NCI-H526 (cell line): ENCODE data around the gene CPNE5.

Experiments used
- DNase-seq, 2 experiments: peaks; one replicate each; lab custom pipeline; 2025; lab: John Stamatoyannopoulos, UW

Gene CPNE5

DNA sequence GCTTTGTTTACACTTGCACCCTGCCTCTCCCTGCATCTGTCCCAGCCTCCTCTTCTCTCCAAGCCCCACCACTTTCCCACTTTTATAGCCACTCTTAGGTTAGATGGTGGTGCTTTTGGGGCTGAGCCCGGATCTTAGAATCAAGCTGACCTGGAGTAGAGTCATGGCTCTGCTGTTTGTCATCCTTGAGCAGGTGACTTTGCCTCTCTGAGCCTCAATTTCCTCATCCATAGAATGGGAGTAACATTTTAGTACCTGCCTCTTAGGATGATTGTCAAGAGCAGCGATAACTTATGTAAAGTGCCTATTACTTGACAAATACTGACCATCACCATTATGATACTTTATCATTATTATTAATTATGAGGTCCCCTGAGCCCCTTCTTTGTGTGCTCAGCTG, 48.2 kb downstream of the CPNE5 start:
- DNase-seq = no peak

DNA sequence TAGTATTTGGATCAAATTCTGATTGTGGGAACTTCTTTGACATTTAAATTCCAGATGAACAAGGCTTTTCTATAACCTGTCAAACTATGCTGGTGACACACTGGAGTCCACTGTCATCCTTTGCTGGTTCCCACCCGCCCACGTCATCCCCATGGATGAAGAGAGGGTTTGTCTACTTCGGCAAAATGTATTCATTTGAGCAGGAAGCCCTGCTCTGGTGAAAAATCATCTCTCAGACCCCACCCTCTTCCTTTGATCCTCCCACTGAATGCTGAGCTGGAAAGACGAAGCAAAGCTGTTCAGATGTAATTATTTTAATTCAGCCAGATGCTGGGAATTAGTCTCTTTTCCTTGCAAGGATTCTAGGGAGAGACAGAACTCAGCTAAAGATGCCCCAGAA, 50.5 kb downstream of the CPNE5 start:
- DNase-seq = no peak

DNA sequence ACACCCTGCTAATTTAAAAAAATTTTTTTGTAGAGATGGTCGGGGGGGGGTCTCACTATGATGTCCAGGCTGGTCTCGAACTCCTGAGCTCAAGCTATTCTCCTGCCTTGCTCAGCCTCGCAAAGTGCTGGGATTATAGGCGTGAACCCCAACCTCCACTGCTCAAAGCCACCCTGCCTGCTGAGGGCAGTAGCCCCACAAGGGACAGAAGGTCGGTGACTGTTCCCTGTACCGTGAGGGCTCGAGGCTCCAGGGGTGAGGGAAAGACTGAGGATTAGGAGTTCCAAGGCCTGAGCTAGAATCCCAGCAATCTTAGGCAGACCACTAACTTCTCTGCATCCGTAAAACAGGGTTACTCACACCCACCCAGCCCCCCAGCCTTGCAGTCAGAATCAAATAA, 51.1 kb downstream of the CPNE5 start:
- DNase-seq = no peak

DNA sequence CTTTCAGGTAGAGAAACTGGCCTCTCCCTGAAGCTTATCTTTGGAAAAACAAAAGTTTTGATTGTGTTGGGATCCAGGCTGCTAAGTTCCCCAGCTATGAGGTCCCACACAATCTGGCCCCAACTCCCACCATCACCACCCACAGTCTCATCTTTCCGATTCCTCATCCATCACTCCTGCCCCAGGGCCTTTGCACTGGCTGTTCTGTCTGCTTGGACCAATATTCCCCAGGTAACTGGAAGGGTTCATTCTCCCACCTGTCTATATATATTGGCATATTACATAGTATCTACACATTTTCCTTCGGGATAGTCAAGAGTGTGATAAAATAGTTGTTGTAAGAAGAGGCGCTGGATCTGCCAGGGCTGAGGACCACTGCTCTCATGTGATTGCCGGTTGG, 52.0 kb downstream of the CPNE5 start:
- DNase-seq = no peak

DNA sequence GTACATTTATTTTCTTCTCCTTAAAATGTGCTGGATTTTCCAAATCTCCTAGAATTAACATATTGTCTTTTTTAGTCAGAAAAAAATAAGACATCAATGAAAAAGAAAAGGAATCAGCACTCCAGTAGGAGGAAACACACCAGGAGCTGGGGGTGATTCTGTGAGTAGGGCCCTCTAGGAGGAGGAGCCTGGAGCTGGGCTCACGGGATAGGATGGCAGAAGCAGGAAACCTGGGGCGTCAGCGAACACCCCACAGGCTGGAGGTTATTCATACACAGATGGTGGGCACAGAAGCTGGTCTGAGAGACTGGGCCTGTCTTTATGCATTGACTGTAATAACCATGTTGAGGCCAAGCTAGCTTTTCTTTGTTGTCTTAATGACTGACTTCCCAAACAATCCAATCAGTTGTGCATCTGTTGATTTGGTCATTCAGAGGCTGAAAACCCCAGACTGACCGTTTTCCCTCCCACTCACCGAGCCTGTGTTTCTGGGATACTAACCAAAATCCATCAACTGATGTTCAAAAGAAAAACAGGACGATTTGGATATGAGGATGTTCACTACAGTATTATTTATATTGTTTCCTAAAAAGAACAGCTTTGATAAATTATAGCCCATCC, 53.1 kb downstream of the CPNE5 start:
- DNase-seq = no peak

DNA sequence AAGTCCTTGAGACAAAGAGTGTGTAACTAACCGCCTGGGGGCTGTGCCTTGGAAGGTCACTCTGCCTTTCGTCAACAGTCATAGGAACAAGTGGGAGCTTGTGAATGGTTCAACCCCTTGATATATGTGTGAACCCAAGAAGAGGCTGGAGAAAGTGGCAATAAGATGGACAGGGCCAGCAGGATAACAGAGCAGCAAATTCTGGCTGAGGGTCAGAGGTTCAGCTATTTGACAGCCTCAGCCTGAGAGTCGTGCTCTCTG, 54.9 kb downstream of the CPNE5 start:
- no peak for DNase-seq

DNA sequence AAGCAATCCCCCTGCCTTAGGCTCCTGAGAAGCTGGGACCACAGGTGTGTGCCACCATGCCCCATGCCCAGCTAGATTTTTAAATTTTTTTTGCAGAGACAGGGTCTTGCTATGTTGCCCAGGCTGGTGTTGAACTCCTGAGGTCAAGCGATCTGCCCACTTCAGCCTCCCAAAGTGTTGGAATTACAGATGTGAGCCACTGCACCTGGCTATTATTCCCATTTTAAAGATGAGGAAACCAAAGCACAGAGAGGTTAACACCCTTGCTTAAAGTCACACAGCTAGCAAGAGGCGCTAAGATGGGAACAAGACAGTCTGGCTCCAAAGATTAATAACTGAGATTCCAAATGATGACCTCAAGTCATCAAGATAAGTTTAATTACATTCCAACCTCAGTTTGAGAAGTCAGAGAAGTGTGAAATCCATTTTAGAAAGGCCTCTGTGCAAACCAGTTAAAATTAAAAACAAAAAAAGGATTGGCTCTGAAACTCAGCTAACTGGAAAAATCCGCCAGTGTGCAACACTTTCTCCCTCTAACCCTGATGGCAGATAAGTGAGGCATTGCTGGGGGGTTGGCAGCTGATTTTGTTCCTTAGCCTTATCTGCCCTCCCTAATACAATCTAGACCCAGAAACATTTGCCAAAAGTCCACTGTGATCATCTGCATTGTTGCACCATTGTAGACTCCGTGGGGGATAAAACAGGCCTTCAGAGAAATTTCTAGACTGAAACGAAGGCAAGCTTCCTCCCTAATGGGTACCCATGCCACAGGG, 55.5 kb downstream of the CPNE5 start:
- no peak for DNase-seq

DNA sequence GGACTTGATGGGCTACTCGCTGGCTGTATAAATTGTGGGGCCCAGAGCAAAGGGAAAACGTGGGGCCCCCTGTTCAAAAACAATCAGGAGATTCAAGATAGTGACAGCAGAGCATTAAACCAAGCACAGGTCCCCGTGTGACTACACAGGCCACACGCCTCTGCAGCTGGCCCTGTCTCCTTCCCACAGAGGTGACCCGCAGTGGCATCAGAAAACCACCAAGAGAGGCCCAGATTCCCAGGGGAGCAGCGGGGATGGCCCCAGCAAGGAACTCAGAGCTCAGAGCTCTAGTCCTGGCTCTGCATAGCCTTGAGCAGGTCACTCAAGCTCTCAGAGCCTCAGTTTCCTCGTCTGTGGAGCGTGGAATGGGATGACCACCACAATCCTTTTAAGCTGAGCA, 57.6 kb downstream of the CPNE5 start:
- DNase-seq = no peak

DNA sequence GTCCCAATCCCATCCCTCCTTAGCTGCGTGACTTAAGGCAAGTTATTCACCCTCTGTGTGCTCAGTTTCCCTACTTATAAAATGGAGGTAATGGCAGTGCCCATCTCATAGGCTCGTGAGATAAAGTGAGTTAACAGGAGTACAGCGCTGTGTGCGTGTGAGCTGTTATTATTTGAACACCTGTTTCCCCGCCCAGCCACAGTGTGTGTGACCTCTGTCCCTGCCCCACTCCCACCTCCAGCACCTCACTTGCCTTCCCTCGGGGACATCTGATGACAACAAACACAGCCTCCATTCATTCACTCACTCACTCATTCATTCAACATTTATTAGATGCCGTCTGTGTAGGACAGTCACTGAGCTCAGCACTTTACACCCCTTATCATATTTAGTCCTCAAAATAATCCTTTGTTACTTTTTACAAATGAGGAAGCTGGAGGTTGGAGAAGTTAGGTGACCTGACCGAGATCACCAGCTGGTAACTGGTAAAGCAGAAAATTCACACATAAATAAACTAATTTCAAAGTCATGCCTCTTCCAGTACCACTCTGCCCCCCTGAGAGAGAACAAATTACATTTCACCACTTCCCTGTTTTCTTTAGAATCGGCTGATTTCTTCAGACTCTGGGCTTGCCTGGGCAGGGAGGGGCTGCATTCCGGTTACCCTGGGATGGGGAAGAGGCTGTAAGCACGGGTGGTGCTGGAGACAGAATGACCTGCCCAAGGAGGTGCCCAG, 58.6 kb downstream of the CPNE5 start:
- no peak for DNase-seq

DNA sequence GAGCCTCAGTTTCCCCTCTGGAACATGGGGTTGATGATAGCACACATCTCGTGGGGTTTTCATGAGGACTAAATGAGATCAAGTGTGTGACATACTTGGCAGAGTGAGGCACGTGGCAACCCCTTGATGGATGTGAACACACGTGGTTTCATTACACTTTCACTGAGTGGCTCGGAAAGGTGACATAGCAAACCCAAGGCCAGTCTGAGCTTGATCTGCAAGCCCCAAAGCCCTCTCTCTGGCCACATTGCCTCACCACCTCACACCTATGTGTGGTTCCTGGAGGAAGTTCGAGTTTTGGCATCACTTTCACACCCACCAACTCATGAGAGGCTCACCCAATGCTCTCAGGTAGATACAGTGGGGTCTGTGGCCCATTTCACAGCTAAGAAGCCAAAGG, 60.0 kb downstream of the CPNE5 start:
- no peak for DNase-seq

DNA sequence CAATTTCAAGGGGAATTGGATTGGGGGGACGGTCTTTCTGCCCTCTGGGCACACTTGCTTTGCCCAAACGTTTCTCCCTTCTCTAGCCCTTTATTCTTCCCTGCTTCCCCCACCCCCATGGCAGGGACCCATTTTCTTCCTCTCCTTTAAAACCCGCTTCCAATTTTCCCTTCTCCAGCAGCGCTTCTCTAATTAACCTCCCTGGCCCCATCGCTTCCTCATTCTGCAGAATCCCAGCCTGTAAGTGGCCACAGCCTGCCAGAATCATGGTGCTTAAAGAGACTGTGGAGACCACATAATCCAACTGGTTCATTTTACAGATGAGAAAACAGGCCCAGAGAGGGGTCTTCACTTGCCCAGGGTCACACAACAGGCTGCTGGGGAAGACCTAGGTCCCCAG, 61.4 kb downstream of the CPNE5 start:
- no peak for DNase-seq

DNA sequence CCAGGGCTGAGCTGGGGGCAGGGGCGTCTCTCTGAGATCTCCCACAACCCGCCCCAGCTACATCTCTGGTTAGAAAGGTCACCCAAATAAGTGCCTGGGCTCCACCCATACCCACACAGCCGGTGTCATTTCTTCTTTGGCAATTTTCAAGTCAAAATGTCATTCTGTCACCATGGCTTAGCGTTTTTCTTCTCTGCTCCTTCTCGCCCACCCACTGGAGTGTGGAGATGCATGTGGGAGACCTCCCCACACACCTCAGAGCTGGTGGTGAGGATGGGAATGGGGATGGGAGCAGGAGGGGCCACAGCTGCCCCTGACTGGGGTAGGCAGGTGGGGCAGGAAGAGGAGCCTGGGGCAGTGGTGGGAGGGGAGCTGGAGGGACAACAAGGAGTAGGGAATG, 63.1 kb downstream of the CPNE5 start:
- DNase-seq = no peak

DNA sequence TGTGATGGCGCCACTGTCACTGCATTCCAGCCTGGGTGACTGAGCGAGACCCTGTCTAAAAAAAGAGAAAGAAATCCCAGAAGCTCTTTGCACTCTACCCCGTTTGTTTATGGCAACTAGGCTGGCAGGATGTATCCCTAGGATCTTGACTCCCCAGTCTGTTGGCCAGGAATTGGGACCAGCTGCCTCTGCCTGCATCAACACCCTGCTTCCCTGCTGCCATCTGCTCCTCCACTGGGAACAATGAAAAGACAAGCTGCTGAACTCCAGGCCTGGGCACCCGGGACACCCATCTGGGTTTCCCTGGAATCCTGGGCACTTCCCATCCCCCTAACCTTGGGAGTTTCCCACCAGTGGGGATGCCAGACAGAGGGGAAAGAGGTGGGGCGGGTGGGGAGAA, 64.9 kb downstream of the CPNE5 start:
- DNase-seq = no peak

DNA sequence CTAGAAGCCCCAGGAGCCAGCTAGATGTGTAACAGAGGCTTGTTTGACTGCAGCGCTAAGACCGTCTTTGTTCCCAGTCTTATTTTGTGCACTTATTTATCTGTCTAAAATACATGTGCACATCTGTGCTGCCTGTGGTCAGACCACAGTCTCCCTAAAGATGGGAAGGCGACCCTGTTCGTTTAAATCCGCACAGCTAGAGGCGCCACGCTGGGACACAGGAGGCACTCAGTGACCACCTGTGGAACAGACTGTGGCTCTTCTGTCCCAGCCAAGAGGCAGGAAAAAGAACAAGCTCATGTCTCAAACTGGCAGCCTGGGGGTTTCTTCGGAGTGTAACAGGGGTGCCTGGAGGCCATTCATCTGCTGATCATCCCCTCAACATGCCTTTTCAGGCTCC, 66.8 kb downstream of the CPNE5 start:
- no peak for DNase-seq

DNA sequence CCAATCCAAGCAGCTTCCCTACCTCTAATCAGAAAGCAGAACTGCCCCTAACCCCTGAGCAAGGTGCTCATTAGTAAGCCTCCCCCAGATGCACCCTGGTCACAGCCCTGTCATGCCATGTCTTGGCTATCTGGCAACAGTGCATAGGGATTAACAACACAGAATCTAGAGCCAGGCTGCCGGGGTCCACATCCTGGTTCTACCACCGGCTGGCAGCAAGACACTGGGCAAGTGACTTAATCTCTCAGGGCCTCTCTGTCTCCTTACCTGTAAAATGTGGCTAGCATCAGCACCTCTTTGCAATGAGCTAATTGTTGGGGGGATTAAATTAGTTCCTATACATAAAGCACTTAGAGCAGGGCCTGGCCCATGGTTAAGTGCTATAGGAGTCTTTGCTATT, 68.1 kb downstream of the CPNE5 start:
- DNase-seq = no peak

DNA sequence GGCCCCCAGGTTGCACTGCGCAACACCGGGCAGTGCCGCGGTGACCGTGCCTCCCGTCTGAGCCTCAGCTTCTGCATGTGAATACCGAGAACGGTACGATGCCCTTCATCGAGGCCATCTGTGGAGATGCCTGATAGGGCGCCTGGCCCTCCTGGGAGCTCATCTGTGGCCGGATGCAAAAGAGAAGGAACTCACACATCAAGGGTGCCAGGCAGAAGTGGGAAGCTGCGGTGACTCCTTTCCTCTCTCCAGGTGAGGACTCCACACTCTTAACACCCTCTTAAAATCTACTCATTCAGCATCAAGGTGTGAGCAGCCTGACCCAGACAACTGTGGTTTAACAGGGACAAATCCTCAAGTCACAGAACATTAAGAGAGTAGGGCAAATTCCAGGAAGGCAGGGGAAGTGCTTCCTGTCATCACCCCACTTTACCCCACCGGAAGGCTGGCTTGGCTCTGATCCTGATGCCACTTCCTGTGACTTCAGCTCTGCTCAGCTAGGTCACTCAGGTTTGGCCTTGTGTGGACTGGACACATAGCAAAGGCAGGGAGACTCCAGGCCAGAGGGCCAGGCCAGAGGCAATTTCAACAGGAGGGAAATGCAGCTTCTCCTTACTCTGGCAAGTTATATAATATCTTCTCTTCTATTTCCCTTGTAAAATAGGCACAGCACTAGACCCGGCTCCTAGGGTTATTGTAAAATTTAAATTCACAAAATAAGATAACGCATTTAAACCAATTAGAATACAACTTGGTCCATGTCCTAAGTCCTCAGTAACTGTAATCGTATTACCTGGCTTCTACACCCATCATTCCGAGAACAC, 69.4 kb downstream of the CPNE5 start:
- peak in 1 of 2 experiments; percentile 52 for DNase-seq

DNA sequence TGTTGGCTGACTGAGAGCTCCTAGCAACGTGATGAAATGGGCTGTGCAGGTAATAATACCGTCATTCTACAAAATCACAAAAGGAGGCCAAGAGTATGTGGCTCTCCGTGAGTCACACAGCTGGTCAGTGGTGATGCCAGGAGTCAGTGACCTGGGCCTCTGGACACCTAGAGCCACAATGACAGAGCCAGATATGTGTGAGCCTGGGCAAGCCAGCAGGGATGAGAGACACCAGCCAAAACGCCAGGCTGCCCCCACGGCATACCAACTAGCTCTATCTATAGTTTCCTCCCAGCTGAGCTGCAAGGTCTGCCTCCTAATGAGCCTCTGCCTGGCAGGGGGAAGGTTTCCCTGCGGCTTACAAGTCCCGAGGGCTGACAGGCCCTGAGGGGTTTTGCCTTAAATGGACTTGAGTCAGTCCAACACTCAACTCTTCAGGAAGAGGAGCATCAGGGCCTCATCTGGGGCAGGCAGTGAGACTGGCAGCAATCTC, 70.0 kb downstream of the CPNE5 start:
- DNase-seq = no peak

DNA sequence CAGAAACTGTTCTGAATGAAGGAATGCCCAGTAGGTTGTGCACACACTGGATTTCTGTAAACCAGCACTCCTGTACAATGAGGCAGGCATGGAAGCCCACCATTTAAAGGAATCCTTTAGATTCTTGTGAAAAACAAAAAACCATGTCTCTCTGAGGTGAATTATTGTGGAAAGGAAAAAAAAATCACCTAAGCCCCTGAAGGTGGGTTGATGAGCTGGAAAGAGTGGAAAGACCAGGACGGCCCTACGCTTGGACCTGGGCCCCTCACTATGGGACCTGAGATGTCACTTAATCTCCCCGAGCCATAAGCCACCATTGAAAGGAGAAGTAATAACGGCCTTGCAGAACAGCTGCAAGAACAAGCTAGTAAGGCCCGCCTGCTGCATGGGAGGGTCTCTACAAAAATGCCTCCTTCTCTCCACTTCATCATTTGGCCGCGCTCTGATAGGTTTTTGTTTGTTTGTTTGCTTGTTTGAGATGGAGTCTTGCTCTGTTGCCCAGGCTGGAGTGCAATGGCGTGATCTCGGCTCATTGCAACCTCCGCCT, 72.8 kb downstream of the CPNE5 start:
- DNase-seq = no peak

DNA sequence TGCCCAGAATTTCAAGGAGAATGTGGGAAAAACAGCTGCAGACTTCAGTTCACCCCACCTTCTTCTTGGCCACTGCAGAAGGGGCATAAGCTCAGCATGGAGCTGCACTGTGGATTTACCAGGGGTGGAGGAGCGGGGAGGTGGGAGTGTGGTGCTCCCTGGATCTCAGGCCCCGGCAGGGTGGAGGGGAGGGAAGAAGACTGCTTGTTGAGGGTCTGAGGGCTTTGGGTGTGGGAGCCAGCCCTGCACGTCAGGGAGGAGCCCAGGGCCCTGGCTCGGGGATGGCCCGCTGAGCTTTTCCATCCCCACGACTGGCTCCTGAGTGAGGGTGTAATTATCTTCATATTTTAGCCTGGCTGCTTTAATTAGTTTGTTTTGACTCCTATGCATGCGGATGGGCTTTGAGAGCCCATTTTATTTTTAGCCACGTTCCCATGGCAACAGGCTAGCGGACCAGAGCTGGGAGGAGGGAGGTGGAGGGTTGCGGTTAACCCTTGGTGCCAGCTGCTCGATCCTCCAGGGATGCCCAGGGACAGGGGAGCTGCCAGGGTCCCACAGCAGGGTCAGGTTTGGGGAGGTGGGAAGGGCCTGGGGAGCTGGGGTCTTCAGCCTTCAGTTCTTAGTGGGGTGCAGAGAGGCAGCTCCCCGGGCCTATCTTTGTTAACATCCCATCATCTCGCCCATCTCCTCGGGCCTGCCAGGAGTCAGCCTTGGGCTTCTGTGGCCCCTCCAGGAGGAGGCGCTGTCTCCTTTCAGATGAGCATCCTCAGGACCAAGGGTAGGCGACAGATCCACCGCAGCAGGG, 73.4 kb downstream of the CPNE5 start:
- peak; percentile 43 to 91 for DNase-seq

DNA sequence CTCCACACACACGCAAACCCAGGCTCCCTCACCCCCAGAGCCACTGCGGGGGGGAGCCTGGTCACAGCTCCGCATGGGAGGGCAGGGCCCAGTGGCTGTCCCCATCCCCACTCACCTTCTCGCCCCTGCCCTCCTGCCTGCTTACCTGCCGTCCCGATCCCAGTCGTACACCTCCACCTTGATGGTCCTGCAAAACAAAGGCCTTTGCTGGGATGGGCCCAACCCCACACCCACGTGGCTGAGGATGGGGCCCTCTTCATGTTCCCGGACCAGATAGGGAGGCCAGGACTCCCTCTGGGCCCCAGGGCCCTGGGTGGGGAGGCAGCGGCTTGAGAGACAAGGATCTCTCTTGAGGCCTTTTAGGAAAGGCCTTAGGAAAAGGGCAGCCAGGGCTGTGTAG, 74.1 kb downstream of the CPNE5 start:
- DNase-seq = no peak

DNA sequence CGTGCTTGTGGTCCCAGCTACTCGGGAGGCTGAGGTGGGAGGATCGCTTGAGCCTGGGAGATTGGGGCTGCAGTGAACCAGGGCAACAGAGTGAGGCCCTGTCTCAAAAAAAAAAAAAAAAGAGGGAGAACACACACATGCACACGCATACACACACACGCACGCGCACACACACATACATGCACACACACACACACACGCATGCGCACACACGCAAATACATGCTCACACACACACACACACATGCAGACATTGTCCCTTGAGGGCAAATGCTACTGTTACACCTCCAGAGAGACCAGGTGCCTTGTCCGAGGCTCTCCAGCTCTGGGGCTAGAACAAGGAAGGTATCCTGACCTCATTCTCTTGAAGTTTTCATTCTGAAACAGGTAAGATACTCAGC, 77.1 kb downstream of the CPNE5 start:
- no peak for DNase-seq
